ENCODE results near the gene STMN1.

GRCh38 chr1:25879675-25880074 lies 26.5 kb downstream of the STMN1 start:
- TF ChIP-seq CTCF (IDR thresholded peaks at IDR 0.05) (no peak), POLR2AphosphoS5 (IDR thresholded peaks at IDR 0.05) (no peak)

All from esophagus muscularis mucosa (tissue), 3 donors.